H1 (cell line): ENCODE data around the gene OGDH. TPM values are rescaled to one million over a fixed set of nuclear protein-coding genes. Genes with fewer than 3 reads are reported as not detected.

ENCODE experiments used
- CTCF ChIP-seq, 3 experiments: IDR thresholded peaks; 1 replicate in 2 of 3; 2 replicates in 1 of 3; pipeline versions ENCODE4 v1.5.1 to v1.6.1; 2011; ENCODE audit warnings: low read length in 3 of 3, mild to moderate bottlenecking in 3 of 3, inconsistent platforms in 2 of 3, low read depth in 1 of 3, moderate library complexity in 1 of 3; ENCODE audit not compliant: insufficient read depth in 1 of 3; ENCODE audit errors: control extremely low read depth in 1 of 3
- EP300 ChIP-seq, 2 experiments: IDR thresholded peaks; 1 replicate in 1 of 2; 2 replicates in 1 of 2; pipeline ENCODE4 v1.6.1; 2011 to 2012; ENCODE audit warnings: low read depth in 2 of 2, low read length in 2 of 2, mild to moderate bottlenecking in 2 of 2, borderline replicate concordance in 1 of 2, inconsistent platforms in 1 of 2, moderate library complexity in 1 of 2
- MAFK ChIP-seq: IDR thresholded peaks from 2 replicates; pipeline ENCODE4 v1.6.1; 2012; ENCODE audit warnings: low read depth, mild to moderate bottlenecking, improper control_type of control experiment, low read length
- TBP ChIP-seq: IDR thresholded peaks from 2 replicates; pipeline ENCODE4 v1.6.1; 2011; ENCODE audit warnings: low read depth, low read length, improper control_type of control experiment
- polyA plus RNA-seq, 7 experiments: library from polyadenylated mRNA; depleted of rRNA in 3 of 7; stranded (reverse) in 5 of 7; unstranded in 2 of 7; fragments of >200 nt in 5 of 7; fragments of 200-250 nt in 2 of 7; gene quantifications; 1 replicate in 5 of 7; 2 replicates in 1 of 7; 4 replicates in 1 of 7; pipeline versions ENCODE4 v1.2.1 to v1.2.3, GENCODE V29; 2011 to 2013; ENCODE audit warnings: missing spikeins in 2 of 7, mixed read lengths in 2 of 7
- total RNA-seq: library from RNA; stranded (reverse); fragmentation: NEBNext Ultra II Directional; extraction: Animal tissue kit (Norgen Biotek cat#: 25700); gene quantifications from 2 replicates; pipeline ENCODE4 v1.2.1, GENCODE V29; 2021

Gene OGDH
- total and polyA plus RNA-seq, 2 of the 8 experiments (the other 6 are each of a cell fraction or from before 2014, with no cell fraction given): 71.6 to 91.6 TPM

- no peak for TF ChIP-seq CTCF (IDR thresholded peaks at IDR 0.05; ENCODE audit: control extremely low read depth in 1 of 3, insufficient read depth in 1 of 3, low read depth in 1 of 3, low read length in 3 of 3)
- TF ChIP-seq EP300 (IDR thresholded peaks at IDR 0.05; ENCODE audit: borderline replicate concordance in 1 of 2, low read depth in 2 of 2, low read length in 2 of 2): no peak
- TF ChIP-seq MAFK: no peak
- TF ChIP-seq TBP: no peak
- TF ChIP-seq, all 59 proteins: peak for 0
These were observed 75.2 kb downstream of the OGDH start (continued) for GRCh38 chr7:44681645-44682044.
